ENCODE results near the gene ADGRV1. TPM values are rescaled to one million over a fixed set of nuclear protein-coding genes. Genes with fewer than 3 reads are reported as not detected.

The ADGRV1 gene
- total RNA-seq, 4 donors from 2014 or later: 6.0 to 37.0 (median 10.6) TPM

GRCh38 chr5:90632791-90633190 lies 74.2 kb downstream of the ADGRV1 start:
- intact Hi-C loops (cut with DNase I; ENCODE audit: low total_unique reads) (no loop called here), in situ Hi-C loops (cut with MboI; ENCODE audit: low pct_ligation_motif_present in 1 of 4, low pct_unique_long_range_greater_than_20kb in 1 of 4, low sequenced_read_pairs in 3 of 4) (no loop called here)
- H3K36me3 ChIP-seq: no peaks in the 10 kb centered on the region
- WGBS, 2 donors (ENCODE audit: low coverage in 1 of 2): 60 to 88% methylated on average over 2 of the region's 2 CpGs
- no peak overlapping the region for H3K4me3 ChIP-seq
- H3K27ac ChIP-seq: no peak overlapping the region
- H3K9me3 ChIP-seq: no peaks in the 10 kb centered on the region
- DNase-seq: no peak
- H3K4me1 ChIP-seq: no peaks in the 10 kb centered on the region
- TF ChIP-seq CTCF (IDR thresholded peaks at IDR 0.05) (no peak), EP300 (IDR thresholded peaks at IDR 0.05; ENCODE audit: low read depth) (no peak), POLR2AphosphoS5 (IDR thresholded peaks at IDR 0.05) (no peak), POLR2A (IDR thresholded peaks at IDR 0.05) (no peak)
- H3K27me3 ChIP-seq: no peaks in the 10 kb centered on the region

- 0 to 43% methylated on average over 1 of the region's 1 CpG for WGBS, 2 donors (ENCODE audit: low coverage in 1 of 2)
- in situ Hi-C loops (cut with MboI; ENCODE audit: low pct_ligation_motif_present in 1 of 4, low pct_unique_long_range_greater_than_20kb in 1 of 4, low sequenced_read_pairs in 3 of 4): no loop called here
These were observed 78.4 kb downstream of the ADGRV1 start for GRCh38 chr5:90636948-90637347.

GRCh38 chr5:90637731-90638130 lies 79.1 kb downstream of the ADGRV1 start:
- no peak overlapping the region for H3K4me3 ChIP-seq
- in situ Hi-C loops (cut with MboI; ENCODE audit: low pct_ligation_motif_present in 1 of 4, low pct_unique_long_range_greater_than_20kb in 1 of 4, low sequenced_read_pairs in 3 of 4): no loop called here
- H3K27me3 ChIP-seq: no peaks in the 10 kb centered on the region
- H3K27ac ChIP-seq: no peak overlapping the region
- no peaks in the 10 kb centered on the region for H3K36me3 ChIP-seq
- intact Hi-C loops (cut with DNase I; ENCODE audit: low total_unique reads): no loop called here
- DNase-seq: no peak
- WGBS, 2 donors (ENCODE audit: low coverage in 1 of 2): 70 to 73% methylated on average over 3 of the region's 3 CpGs
- H3K4me1 ChIP-seq: no peaks in the 10 kb centered on the region
- no peaks in the 10 kb centered on the region for H3K9me3 ChIP-seq
- TF ChIP-seq POLR2A (IDR thresholded peaks at IDR 0.05) (no peak), POLR2AphosphoS5 (IDR thresholded peaks at IDR 0.05) (no peak), EP300 (IDR thresholded peaks at IDR 0.05; ENCODE audit: low read depth) (no peak), CTCF (IDR thresholded peaks at IDR 0.05) (no peak)

More at GRCh38 chr5:90636948-90637347, 78.4 kb downstream of the ADGRV1 start:
- no peak overlapping the region for H3K27ac ChIP-seq
- H3K9me3 ChIP-seq: no peaks in the 10 kb centered on the region
- H3K4me1 ChIP-seq: no peaks in the 10 kb centered on the region
- no peaks in the 10 kb centered on the region for H3K27me3 ChIP-seq
- no peak overlapping the region for H3K4me3 ChIP-seq
- no peaks in the 10 kb centered on the region for H3K36me3 ChIP-seq
- no peak for DNase-seq
- TF ChIP-seq CTCF (IDR thresholded peaks at IDR 0.05) (no peak), EP300 (IDR thresholded peaks at IDR 0.05; ENCODE audit: low read depth) (no peak), POLR2AphosphoS5 (IDR thresholded peaks at IDR 0.05) (no peak), POLR2A (IDR thresholded peaks at IDR 0.05) (no peak)
- intact Hi-C loops (cut with DNase I; ENCODE audit: low total_unique reads): no loop called here

- Histone ChIP-seq H3K36me3 (no peaks in the 10 kb centered on the region), H3K4me1 (no peaks in the 10 kb centered on the region), H3K9me3 (no peaks in the 10 kb centered on the region), H3K4me3 (no peak overlapping the region), H3K27me3 (no peaks in the 10 kb centered on the region), H3K27ac (no peak overlapping the region)
- DNase-seq: no peak
- TF ChIP-seq EP300 (IDR thresholded peaks at IDR 0.05; ENCODE audit: low read depth) (no peak), POLR2A (IDR thresholded peaks at IDR 0.05) (no peak), POLR2AphosphoS5 (IDR thresholded peaks at IDR 0.05) (no peak)
- in situ Hi-C loops (cut with MboI; ENCODE audit: low pct_ligation_motif_present in 1 of 4, low pct_unique_long_range_greater_than_20kb in 1 of 4, low sequenced_read_pairs in 3 of 4): no loop called here
- intact Hi-C loops (cut with DNase I; ENCODE audit: low total_unique reads): no loop called here
- WGBS, 2 donors (ENCODE audit: low coverage in 1 of 2): 72 to 81% methylated on average over 6 of the region's 6 CpGs
These were observed 80.3 kb downstream of the ADGRV1 start for GRCh38 chr5:90638878-90639277.

- no peaks in the 10 kb centered on the region for H3K36me3 ChIP-seq
- in situ Hi-C loops (cut with MboI; ENCODE audit: low pct_ligation_motif_present in 1 of 4, low pct_unique_long_range_greater_than_20kb in 1 of 4, low sequenced_read_pairs in 3 of 4): no loop called here
- H3K27ac ChIP-seq: no peak overlapping the region
- intact Hi-C loops (cut with DNase I; ENCODE audit: low total_unique reads): no loop called here
- no peaks in the 10 kb centered on the region for H3K4me1 ChIP-seq
- no peak overlapping the region for H3K4me3 ChIP-seq
- WGBS, 2 donors (ENCODE audit: low coverage in 1 of 2): 55 to 72% methylated on average over 5 of the region's 5 CpGs
- TF ChIP-seq POLR2AphosphoS5 (IDR thresholded peaks at IDR 0.05) (no peak), CTCF (IDR thresholded peaks at IDR 0.05) (no peak), EP300 (IDR thresholded peaks at IDR 0.05; ENCODE audit: low read depth) (no peak), POLR2A (IDR thresholded peaks at IDR 0.05) (no peak)
- no peaks in the 10 kb centered on the region for H3K9me3 ChIP-seq
- no peak for DNase-seq
- no peaks in the 10 kb centered on the region for H3K27me3 ChIP-seq
These were observed 82.0 kb downstream of the ADGRV1 start for GRCh38 chr5:90640484-90641059.
